Vagina (tissue), 2 donors: ENCODE results near the gene NOTCH2NLA. TPM values are rescaled to one million over a fixed set of nuclear protein-coding genes. Genes with fewer than 3 reads are reported as not detected.
"Not testable (repeated sequence)": the region's sequence is repeated elsewhere in the genome, so short reads cannot be mapped to it uniquely, and the experiment has no call there.

Source experiments
- DNase-seq, 2 donors: peaks; one replicate each; pipeline ENCODE4 v3.0.0-alpha.2; 2017; ENCODE audit errors: extremely low spot score in 2 of 2
- H3K27ac ChIP-seq: fragments of 200-600 bp; sonication (generic); one replicate; pipeline ENCODE4 v1.5.1; 2019
- H3K27me3 ChIP-seq: fragments of 200-600 bp; sonication (generic); one replicate; pipeline ENCODE4 v1.5.1; 2019
- H3K36me3 ChIP-seq, 2 donors: fragments of 200-600 bp; sonication (generic); one replicate each; pipeline ENCODE4 v1.5.1; 2017 to 2019
- H3K4me1 ChIP-seq: fragments of 200-600 bp; sonication (generic); one replicate; pipeline ENCODE4 v1.5.1; 2019
- H3K4me3 ChIP-seq, 2 donors: fragments of 200-600 bp; sonication (generic); 1 replicate in 1 of 2; 2 replicates in 1 of 2; pipeline ENCODE4 v1.5.1; 2016 to 2019
- H3K9me3 ChIP-seq: fragments of 200-600 bp; sonication (generic); one replicate; pipeline ENCODE4 v1.5.1; 2019
- POLR2A ChIP-seq, 2 donors: fragments of 450-650 bp; IDR thresholded peaks; one replicate each; pipeline ENCODE4 v1.6.1; 2017; ENCODE audit warnings: antibody characterized with exemption in 2 of 2, mild to moderate bottlenecking in 2 of 2, moderate library complexity in 2 of 2
- POLR2AphosphoS5 ChIP-seq, 2 donors: sonication (generic); formaldehyde crosslinking; IDR thresholded peaks; one replicate each; pipeline ENCODE4 v1.9.0; 2017; ENCODE audit warnings: antibody characterized with exemption in 2 of 2, mild to moderate bottlenecking in 2 of 2, low read depth in 1 of 2; ENCODE audit not compliant: insufficient read depth in 1 of 2
- intact Hi-C: fragments of 100-400 bp; cut with DNase I; formaldehyde crosslinking; loops from one replicate; pipeline ENCODE4 v1.15.1; 2023
- total RNA-seq: library from RNA; depleted of rRNA; stranded (reverse); fragments of >200 nt; gene quantifications from one replicate; pipeline ENCODE4 v1.2.3, GENCODE V29; 2016

Gene NOTCH2NLA
- total RNA-seq, result 59.4 TPM

DNA sequence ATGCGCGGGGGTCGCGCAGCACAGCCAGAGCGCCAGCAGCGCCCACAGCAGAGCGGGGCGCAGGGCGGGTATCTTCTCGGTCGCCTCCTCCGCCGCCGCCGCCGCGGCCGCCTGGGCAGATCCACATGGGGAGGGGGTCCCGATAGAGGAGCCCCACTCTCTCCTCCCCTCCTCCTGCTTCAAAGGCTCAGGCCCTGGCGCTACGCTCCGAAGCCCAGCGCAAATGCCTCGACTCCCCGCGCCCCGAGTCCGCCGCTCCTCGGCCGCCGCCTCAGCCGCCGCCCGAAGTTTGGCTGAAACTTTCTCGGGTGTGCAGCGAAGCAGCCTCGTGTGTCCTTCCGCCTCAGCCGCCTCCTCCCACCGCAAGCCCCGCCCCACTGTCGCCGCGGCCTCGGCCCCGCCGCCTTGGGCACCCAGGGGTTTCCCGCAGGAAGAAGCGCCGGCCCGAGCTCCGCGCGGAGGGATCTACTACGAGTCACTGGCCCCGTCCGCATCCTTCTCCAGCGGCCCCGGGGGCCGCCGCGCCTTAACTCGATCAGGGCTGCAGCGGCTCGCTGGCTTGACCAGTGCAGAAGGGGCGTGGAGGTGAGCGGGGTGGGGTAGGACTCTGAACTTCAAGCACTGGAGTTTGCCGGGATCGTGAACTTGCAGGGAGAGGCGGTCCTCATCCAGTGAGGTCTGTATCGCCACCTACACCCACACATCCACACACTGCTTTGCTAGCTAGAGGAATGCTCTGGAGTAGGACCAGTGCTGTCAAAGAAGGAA lies at the start of gene NOTCH2NLA:
TSS of gene NOTCH2NLA (minus strand) at position 312 of the 768 bp plus-strand sequence. CDS start 39,684 bp downstream, outside the sequence.
- H3K4me3 ChIP-seq, result peak within 1 kb of the TSS; percentile 42 to 56
- peak within 1 kb of the TSS; percentile 81 for H3K27ac ChIP-seq
- H3K9me3 ChIP-seq, H3K27me3 ChIP-seq, DNase-seq, H3K4me1 ChIP-seq, intact Hi-C loops, H3K36me3 ChIP-seq: not testable (repeated sequence)
- peak in 1 of 2 donors; percentile 63 for TF ChIP-seq POLR2A (IDR thresholded peaks at IDR 0.05)
- peak in 1 of 2 donors; percentile 27 for TF ChIP-seq POLR2AphosphoS5 (IDR thresholded peaks at IDR 0.05; ENCODE audit: insufficient read depth in 1 of 2, low read depth in 1 of 2)

- intact Hi-C loops, H3K36me3 ChIP-seq, H3K9me3 ChIP-seq, H3K27ac ChIP-seq, DNase-seq, H3K27me3 ChIP-seq, H3K4me3 ChIP-seq, H3K4me1 ChIP-seq: not testable (repeated sequence)
Observed at GRCh38 chr1:146278346-146278745, 49.5 kb upstream of the NOTCH2NLA start.

- H3K4me3 ChIP-seq, intact Hi-C loops, H3K27ac ChIP-seq, H3K27me3 ChIP-seq, H3K9me3 ChIP-seq, DNase-seq, H3K4me1 ChIP-seq, H3K36me3 ChIP-seq: not testable (repeated sequence)
Observed at GRCh38 chr1:146277087-146277486, 48.3 kb upstream of the NOTCH2NLA start.

GRCh38 chr1:146274083-146274482 lies 45.3 kb upstream of the NOTCH2NLA start:
- H3K27ac ChIP-seq, H3K4me1 ChIP-seq, H3K4me3 ChIP-seq, DNase-seq, H3K27me3 ChIP-seq, H3K36me3 ChIP-seq, intact Hi-C loops, H3K9me3 ChIP-seq: not testable (repeated sequence)

GRCh38 chr1:146273194-146273593 lies 44.4 kb upstream of the NOTCH2NLA start:
- H3K27ac ChIP-seq, intact Hi-C loops, H3K36me3 ChIP-seq, H3K27me3 ChIP-seq, DNase-seq, H3K9me3 ChIP-seq, H3K4me3 ChIP-seq, H3K4me1 ChIP-seq: not testable (repeated sequence)

- H3K27ac ChIP-seq, intact Hi-C loops: not testable (repeated sequence)
Observed at GRCh38 chr1:146272734-146273133, 43.9 kb upstream of the NOTCH2NLA start.

DNA sequence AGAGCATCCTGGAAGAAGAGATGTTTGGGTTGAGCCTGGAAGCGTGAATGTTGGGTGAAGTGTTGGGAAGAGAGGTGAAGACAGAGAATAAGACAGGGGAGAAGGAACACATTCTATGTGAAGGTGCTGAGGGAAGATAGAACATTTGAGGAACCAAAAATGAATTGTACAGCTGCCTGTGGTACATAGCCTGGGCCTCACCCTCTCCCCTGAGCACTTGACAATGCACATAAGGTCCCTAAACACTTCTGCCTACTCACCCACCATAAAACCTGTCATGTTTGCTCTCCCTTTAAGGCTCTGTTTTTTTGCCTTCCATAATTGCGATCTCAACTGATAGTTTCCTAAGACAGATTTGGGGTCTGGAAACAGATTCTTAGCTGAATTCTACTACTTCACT lies 43.2 kb upstream of the NOTCH2NLA start:
- H3K4me1 ChIP-seq, H3K9me3 ChIP-seq, intact Hi-C loops, DNase-seq, H3K27me3 ChIP-seq, H3K27ac ChIP-seq, H3K4me3 ChIP-seq, H3K36me3 ChIP-seq: not testable (repeated sequence)

More at GRCh38 chr1:146272734-146273133, 43.9 kb upstream of the NOTCH2NLA start:
- H3K27me3 ChIP-seq, H3K9me3 ChIP-seq, H3K36me3 ChIP-seq, H3K4me1 ChIP-seq, H3K4me3 ChIP-seq, DNase-seq: not testable (repeated sequence)

- DNase-seq, H3K27me3 ChIP-seq, H3K9me3 ChIP-seq, H3K4me3 ChIP-seq, H3K36me3 ChIP-seq, H3K27ac ChIP-seq, intact Hi-C loops, H3K4me1 ChIP-seq: not testable (repeated sequence)
Observed at GRCh38 chr1:146270129-146270528, 41.3 kb upstream of the NOTCH2NLA start.

DNA sequence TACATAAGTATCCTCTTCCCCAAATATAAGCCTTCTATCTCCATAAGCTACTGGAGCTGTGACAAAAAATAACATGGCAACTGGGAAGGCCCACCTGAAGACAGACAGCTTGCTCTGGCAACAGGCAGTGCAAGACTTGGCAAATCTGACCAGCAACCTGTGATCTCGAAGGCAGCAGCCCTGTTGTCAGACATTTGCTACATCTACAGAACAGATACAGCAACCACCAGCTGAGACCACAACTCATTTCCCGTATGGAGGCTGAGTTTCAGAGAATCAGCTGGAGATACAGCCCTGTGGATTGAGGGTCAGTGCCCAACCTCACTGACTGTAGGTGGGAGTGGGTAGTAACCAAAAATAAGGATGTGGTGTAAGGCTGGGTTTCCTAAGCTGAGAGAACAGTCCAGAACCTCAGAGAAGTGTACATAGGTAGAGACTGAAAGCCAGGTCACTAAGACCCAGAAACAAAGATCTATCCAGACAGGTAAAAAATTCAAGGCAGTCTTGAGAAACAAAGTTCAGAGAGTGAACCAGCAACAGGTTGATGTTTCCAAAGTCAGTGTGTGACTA lies 37.4 kb upstream of the NOTCH2NLA start:
- H3K27ac ChIP-seq, H3K36me3 ChIP-seq, H3K27me3 ChIP-seq, DNase-seq, H3K9me3 ChIP-seq, H3K4me1 ChIP-seq, intact Hi-C loops, H3K4me3 ChIP-seq: not testable (repeated sequence)

DNA sequence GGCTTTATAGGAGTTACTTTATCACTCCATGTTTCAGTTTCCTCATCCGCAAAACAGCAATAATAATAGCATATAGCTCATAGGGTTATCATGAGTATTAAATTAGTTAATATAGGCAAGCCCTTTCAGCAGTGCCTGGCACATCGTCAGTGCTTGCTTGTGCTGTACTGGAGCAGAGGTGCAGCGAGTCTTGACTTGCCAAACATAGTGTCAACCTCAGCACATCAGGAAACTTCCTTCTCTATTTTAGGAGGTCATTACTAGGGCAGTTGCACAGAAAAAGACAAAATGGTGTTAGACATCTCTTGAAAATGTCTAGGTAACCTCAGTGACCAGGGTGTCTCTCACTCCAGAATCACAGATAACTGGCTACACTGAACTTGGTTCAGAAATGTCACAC lies 35.9 kb upstream of the NOTCH2NLA start:
- H3K4me3 ChIP-seq, H3K36me3 ChIP-seq, H3K4me1 ChIP-seq, intact Hi-C loops, H3K27me3 ChIP-seq, H3K27ac ChIP-seq, H3K9me3 ChIP-seq, DNase-seq: not testable (repeated sequence)

DNA sequence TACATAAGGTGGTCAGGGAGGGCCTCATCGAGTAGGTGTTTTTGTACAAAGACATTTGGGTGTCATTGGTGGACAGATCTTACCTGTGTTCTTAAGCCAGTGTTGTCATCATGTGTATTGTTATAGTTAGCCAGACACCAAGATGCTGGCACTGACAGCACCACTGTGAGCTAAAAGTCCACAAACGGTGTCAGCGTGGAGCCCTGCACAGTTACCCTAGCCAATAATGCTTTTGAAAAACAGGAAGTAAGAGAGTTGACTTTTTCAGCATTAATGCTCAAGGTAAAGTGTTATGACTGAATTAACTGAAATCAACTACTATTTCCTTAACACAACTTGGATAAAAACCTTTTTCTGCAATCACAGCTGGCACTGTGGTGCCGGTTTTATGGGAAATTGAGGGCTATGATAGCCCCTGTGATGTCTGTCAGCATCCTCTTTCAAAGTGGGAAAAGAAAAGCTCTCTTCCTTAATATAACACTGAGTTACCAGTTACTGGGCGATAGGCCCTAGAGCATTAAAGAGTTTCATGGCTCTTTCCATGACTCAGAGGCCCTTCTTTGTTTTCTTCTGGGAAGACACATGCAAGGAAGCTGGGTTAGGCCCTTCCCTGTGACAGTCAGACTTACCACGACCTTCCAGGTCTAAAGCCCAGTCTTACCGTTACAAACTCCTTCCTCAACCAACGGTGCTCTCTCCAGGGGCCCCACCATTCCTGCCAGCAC lies 31.3 kb upstream of the NOTCH2NLA start:
- H3K36me3 ChIP-seq, intact Hi-C loops, DNase-seq, H3K4me3 ChIP-seq, H3K27ac ChIP-seq, H3K9me3 ChIP-seq, H3K4me1 ChIP-seq, H3K27me3 ChIP-seq: not testable (repeated sequence)

- H3K9me3 ChIP-seq, intact Hi-C loops, H3K36me3 ChIP-seq, H3K27me3 ChIP-seq, H3K4me1 ChIP-seq, H3K4me3 ChIP-seq, H3K27ac ChIP-seq, DNase-seq: not testable (repeated sequence)
Observed at GRCh38 chr1:146257992-146258552, 29.3 kb upstream of the NOTCH2NLA start.
